HG02642 (cell line): ENCODE results near the gene HNF4A.

Source experiments
- ATAC-seq: cut with Tn5 transposase; IDR thresholded peaks from one replicate; pipeline ENCODE4 v1.9.1; 2021; ENCODE audit warnings: mild to moderate bottlenecking; ENCODE audit not compliant: unreplicated experiment, poor library complexity

Gene HNF4A

DNA sequence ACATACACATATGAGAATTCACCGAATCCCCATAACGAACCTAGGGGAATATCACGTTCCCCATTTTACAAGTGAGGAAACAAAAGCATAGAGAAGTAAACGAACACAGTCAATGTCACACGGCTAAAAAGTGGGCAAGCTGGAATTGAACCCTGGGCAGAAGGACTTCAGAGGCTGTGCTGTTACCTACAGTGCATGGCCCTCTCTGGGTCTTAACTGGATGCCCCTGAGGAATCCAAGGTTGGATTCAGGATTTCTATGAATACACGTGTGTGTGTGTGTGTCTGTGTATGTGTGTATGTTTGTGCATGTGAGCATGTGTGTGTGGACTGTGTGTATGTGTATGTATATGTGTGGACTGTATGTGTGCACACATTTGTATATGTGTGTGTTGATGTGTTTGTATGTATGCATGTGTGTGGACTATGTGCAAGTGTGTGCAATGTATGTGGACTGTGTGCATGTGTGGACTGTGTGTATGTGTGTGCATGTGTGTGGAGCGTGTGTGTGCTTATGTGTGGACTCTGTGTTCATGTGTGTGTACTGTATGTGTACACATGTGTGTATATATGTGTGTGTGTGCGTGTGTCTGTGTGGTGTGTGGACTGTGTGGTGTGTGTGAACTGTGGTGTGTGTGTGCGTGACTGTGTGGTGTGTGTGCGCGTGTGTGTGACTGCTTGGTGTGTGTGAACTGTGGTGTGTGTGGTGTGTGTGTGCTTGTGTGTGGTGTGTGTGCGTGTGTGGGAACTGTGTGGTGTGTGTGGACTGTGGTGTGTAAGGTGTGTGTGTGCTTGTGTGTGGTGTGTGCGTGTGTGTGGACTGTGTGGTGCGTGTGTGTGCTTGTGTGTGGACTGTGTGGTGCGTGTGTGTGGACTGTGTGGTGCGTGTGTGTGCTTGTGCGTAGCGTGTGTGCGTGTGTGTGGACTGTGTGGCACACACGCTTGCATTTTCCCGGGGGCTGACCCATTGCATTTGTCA, 49.0 kb downstream of the HNF4A start:
- no peak for ATAC-seq

DNA sequence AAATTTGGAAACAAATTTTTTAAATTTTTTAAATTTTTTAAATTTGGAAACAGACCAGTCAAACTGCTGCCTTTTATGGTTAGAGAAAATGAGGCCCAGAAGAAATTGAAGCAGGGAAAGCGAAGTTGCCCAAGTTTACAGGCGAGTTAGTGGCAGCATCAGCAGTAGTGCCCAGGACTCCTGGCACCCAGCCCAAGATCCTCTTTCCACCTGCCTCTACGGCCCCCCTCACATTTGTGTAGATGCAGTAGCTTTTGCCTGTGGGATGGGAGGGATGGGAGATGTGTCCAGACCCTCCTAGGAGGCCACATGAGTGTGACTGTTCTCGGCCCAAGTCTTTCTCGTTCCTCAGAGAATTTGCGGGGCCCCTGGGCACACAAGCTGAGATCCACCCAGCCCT, 49.8 kb downstream of the HNF4A start:
- no peak for ATAC-seq

DNA sequence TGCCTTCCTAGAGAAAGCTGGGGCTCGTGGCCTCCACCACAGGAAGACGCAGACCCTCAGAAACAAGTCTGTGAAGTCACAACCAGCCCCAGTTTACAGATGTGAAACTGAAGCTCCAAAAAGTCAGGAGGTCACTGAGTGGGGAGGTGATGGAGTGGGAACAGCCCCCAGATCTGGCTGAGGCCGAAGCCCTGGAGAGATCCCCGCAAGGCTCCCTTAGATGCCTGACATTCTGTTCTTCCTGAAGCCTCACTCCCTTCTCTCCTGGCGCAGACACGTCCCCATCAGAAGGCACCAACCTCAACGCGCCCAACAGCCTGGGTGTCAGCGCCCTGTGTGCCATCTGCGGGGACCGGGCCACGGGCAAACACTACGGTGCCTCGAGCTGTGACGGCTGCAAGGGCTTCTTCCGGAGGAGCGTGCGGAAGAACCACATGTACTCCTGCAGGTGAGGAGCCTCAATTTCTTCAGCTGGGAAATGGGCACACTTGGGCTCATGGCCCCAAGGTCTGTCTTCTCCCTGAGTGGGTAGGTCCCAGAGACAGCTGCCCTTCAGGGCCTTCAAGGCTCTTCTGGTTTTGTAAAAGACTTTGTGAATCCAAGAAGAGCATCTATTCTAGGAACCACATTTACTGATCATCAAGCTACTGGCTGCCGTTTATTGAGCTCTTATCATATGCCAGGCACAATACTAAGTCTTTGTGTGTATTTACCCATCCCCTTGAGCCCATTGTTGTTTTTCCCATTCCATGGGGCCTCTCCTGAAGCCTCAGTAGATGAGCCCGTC, 50.5 kb downstream of the HNF4A start:
- ATAC-seq, result no peak

DNA sequence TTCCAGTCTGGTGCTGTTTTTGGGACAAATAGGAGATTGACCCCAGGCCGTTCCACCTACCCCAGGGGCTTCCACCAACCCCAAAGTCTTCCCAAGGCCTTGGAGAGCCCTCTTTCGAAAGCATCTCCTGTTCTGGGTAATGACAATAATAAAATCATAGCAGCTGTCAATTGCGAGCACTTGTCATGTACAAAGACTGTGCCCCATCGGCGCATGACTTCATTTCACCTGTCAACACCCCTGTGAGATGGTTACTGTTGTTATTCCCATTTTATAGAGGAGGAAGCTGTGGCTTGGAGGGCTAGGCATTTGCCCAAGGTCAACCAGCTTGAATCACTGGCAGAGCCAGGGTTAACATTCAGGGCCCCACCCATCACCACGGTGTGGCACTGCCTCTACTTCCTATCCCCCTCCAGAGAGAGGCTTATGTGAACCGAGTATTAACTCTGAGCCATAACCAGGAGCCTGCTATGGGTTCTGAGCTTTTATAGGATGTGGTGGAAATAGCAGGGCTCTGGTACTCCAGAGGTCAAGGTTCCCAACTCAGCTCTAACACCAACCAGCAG, 51.2 kb downstream of the HNF4A start:
- no peak for ATAC-seq

DNA sequence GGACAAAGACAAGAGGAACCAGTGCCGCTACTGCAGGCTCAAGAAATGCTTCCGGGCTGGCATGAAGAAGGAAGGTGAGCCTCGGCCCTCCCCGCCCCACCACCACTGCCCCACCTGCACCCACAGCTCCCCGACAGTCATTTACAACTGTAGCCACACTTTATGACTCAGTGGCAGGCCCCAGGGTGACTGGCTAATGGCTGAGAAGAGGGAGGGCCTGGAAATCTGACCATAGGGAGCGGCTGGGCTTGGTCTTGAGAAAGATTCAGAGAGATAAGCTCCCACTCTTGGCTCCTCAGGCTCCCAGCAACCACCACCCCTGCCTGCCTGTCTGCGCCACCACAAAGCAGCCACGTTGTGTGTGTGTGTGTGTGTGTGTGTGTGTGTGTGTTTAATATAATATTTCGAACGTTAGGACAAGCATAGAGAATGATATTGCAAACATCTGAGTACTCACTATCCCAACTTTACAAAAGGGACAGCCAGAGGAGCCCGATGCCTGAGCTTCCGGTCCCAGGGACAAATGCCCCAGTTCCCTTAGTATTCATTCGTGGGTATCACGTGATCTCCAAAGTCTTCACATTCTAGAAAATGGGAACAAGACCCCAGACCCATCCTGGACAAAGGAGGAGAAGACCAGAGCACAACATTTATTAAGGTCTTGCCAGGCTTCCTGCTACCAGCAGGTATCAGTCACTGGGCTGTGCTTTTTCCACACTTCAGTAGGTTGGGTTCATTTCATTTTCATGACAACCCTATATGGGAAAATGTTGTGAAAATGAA, 52.1 kb downstream of the HNF4A start:
- ATAC-seq, result no peak

DNA sequence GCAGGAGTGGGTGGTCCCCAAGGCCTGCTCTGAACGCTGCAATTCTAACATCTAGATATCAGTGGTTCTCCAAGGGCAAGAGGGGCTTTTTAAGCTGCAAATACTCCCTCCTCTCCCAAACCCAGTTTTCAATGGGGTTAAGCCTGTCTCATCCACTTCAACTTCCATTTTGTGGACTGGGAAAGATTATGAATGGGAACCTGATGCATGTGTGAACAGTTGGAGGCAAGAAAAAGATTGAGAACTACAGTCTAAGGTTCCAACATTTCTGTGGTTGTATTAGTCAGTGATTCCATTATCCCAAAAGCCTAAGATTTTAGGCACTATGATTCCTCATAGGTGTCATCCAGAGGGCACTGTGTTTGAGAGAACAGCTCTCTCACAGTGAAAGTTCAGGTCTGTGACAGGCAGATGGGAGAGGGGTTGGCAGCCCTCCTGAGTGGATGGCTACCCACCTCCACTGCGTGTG, 53.7 kb downstream of the HNF4A start:
- no peak for ATAC-seq

DNA sequence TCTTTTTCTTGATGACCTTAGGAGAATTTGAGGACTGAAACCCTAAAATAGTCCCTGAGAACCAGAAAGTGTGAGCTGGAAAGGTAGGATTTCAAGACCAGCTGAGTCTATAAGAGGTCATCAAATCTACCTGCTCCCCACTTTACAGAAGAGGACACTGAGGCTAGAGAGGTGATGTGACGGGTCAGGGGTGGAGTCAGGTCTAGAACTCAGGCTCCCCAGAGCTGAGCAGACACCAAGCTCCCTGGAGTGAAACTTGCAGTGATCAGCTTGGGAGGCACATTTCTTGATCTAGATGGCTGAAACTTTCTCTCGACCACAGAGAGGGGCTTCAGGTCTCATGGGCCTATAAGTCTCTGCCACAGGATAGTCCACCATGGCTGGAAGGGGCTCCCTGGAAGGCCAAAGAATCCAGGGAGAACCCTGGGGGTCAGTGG, 55.1 kb downstream of the HNF4A start:
- ATAC-seq, result no peak

DNA sequence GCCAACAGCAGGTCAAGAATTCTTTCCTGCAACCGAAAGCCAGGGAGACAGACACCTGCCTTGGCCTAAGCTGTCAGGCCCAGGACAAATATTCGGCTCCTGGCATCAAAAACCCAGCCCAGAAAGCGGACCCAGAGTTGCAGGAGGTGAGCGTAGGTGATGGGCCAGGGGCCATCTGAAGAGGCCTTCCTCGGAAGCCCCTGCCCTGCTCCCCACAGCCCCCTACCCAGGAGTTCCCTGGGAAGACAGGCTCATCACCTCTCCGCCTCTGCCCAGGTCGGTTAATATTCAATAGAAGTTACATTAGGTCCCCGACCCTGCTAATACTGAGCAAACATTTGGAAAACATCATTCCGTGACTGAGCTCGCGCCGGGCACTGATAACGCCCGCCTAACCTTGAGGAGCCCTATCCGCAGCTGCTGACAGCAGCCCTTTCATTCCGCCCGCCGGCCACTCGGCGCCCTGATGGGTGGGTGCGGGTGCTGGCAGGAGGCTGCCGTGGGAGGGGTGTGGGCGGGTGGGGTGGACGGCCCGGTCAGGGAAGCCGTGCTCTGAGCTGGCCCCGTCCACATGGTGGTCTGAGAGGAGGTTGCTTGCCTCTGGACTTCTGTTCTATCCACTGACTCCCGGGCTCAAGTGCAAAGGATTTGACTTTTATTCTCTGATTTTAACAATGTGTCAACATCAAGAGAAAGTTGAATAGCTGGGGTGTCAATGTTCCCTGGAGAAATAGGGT, 55.7 kb downstream of the HNF4A start:
- no peak for ATAC-seq

DNA sequence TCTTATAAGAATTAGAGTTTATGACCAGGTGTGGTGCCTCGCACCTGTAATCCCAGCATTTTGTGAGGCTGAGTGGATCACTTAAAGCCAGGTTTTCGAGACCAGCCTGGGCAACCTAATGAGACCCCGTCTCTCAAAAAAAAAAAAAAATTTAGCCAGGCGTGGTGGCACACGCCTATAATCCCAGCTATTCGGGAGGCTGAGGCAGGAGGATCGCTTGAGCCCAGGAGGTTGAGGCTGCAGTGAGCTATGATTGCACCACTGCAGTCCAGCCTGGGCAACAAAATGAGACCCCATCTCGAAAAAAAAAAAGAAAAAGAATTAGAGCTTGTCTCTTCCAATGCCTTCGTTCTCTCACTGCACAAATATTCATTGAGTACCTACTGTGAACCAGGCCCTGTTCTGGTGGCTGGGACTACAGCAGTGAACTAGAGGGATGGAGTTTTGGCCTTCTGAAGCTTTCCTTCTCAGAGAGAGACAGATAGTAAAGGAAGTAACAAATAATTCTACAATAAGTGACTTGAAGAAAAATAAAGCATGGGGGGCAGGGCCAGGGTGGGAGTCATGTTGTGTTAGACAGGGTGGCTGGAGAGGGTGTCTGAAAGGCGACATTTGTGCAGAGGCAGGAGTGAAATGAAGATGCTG, 56.4 kb downstream of the HNF4A start:
- ATAC-seq, result no peak

DNA sequence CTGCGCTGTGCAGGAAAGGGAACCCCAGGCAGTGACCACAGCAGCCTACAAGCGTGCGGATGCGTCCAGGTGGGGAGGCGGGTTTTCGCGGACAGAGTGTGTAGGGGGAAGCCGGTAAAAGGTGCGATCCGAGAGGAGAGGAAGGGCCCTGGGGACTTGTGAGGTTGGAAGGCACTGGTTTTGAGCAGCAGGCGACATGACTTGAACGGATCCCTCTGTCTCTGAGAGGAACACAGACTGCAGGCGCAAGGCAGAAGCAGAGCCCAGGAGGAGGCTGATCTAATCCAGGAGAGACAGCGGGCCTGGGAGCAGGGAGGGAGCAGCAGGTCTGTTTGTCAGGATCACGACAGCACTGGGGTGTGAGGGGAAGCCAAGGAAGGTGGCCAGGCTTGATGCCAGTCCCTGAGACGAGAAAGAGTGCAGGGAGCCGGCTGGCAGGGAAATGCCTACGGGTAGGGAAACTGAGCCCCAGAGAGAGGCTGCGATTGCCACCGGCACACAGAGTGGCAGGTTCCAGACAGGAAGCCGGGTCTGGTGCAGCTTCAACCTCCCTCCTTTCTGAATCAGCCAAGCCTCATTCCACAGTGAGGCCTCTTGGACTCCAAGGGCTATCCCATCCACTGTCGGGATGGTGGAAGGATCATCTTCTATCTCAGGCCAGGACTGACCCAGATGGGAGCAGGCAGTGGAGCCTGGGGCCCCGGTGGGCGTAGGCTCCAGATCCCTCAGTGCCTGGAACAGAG, 57.1 kb downstream of the HNF4A start:
- no peak for ATAC-seq

DNA sequence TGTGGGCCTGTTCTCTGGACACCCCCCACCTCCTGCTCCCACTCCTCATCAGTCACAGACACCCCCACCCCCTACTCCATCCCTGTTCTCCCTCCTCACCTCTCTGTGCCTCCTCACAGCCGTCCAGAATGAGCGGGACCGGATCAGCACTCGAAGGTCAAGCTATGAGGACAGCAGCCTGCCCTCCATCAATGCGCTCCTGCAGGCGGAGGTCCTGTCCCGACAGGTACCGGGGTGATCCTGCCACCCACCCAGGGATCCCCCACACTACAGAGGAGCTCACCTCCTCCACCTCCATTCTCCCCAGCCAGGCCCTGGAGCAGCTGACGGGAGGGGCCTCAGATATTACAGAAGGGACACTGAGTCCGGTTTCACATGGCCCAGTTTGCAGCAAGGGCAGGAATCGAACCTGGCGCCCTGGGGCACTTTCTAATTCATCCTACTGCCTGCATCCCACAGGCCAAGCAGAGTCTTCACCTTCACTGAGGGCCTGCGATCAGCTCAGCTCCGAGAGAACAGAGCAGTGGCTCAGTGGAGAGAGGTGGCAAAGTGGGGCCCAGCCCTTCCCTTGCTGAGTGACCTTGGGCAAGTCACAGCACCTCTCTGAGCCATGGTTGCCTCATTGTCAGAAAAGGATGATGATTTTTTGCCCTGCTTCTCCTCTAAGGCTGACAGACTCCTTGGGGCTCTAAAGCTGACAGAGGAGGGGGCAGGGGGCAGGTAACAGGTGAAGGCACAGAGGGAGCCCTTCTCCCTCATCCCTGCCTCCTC, 58.3 kb downstream of the HNF4A start:
- no peak for ATAC-seq

DNA sequence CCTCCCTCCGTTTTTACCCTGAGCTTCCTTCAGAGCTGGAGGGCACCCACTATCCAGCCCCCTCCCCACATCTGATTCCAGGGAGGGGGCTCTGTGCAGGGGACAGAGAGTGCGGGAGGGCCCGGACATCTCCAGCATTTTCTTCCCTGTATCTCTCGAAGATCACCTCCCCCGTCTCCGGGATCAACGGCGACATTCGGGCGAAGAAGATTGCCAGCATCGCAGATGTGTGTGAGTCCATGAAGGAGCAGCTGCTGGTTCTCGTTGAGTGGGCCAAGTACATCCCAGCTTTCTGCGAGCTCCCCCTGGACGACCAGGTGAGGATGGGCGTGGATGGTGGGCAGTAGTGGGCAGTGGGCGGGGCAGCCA, 58.8 kb downstream of the HNF4A start:
- ATAC-seq, result no peak

DNA sequence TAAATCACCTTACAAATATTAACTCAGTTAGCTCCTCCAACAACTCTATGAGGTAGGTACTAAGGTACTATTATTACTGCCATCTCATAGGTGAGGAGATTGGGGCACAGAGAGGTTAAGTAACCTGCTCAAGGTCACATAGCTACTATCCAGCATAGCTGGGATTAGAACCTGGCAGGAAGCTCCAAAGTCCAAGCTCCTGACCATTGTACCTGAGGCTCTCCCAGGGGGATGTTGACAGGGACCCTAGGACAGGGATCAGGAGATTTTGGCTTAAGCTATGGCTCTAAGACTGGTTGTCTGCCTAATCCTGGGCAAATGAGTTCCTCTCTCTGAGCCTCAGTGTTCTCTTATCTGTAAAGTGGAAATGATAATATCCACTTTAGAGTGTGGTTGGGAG, 59.3 kb downstream of the HNF4A start:
- no peak for ATAC-seq

DNA sequence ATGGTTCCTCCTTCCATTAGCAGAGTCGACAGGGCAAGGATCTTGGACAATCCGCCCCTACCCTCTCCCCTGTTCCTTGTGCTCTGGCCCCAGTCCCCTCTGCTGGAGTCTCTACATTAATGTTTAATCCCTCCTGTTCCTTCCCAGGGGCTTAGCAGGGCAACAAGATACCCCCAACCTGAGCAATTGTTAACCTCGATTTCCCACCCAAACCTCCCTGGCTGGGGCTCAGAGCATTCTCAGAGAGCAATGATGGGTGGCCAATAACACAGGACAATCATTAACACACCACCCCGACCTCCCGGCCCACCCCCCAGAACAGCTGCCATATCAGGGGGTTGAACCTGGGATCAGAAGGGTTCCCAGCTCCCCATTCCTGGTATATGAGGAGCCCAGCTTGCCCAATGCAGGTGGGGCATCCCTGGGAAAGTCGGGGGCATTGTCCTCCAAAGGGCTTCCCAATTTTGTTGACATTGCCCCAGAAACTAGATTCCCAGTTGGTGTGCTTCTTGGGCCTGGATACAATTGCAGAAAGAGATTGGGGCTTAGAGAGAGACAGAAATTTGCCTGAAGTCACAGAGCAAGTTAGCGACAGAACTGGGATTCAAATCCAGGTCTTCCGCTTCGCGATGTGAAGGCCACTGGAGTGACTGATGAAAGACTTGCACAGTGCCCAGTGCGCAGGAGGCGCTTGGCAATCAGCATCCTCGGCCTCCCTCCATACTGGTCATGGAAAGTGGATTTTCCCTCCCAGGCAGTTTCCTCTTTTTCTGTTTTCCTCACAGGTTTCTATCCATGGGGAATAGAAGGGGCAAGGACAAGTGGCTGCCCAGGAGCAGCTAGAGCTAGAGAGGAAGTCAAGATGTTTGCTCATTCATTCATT, 60.6 kb downstream of the HNF4A start:
- no peak for ATAC-seq

DNA sequence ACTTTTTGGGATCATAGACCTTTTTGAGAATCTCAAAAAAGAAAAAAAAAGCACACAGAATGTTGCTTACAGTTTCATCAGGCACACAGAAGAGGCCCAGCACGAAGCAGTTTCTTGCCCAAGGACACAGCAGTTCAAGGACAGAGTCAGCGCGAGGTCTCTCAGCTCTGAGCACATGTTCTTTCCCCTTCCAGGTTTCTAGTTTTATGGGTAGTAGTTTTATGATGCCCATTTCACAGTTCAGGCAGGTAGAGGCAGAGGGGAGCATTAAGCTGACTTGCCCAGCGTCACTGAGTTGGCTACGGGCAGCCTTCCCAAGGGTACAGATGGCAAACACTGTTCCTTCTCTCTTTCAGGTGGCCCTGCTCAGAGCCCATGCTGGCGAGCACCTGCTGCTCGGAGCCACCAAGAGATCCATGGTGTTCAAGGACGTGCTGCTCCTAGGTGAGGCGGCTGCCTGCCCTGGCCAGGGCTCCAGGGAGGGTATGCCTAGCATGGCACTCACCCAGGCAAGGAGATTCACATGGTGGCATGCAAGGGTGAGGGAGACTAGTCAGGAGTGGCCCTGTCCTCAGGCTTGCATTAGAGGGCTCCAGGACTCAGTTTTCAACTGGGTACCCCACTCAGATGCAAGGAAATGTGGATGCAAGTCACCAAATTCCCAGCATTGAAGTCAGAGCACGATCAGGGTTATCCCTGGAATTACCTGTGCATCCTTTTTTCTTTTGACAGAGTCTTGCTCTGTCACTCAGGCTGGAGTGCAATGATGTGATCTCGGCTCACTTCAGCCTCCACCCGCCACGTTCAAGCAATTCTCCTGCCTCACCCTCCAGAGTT, 62.8 kb downstream of the HNF4A start:
- ATAC-seq, result no peak
